Dermis microvascular lymphatic vessel endothelial cell (primary cell): ENCODE data around the gene ZNF513. TPM values are rescaled to one million over a fixed set of nuclear protein-coding genes. Genes with fewer than 3 reads are reported as not detected.

Experiments
- DNase-seq, 2 donors: peaks; one replicate each; pipeline versions ENCODE4 v3.0.0 to v3.0.0-alpha.2; 2010; ENCODE audit warnings: low read depth in 2 of 2
- total RNA-seq: library from RNA; depleted of rRNA; stranded (reverse); fragments of >200 nt; gene quantifications from 2 replicates; pipeline ENCODE4 v1.2.1, GENCODE V29; 2014

Gene ZNF513
- total RNA-seq, 1 donor from 2014 or later = 4.6 TPM

- DNase-seq = no peak
These were observed 1.1 kb upstream of the ZNF513 start for GRCh38 chr2:27381577-27382181.

GRCh38 chr2:27379836-27380625 lies 503 bp downstream of the ZNF513 start:
- peak in 1 of 2 donors; percentile 52 for DNase-seq

GRCh38 chr2:27379383-27379835 lies 1.1 kb downstream of the ZNF513 start:
- no peak for DNase-seq

GRCh38 chr2:27378809-27379290 lies 1.7 kb downstream of the ZNF513 start:
- DNase-seq = no peak

- DNase-seq = no peak
These were observed 2.3 kb downstream of the ZNF513 start for GRCh38 chr2:27378096-27378808.

- no peak for DNase-seq
These were observed 2.9 kb downstream of the ZNF513 start for GRCh38 chr2:27377618-27378095.

GRCh38 chr2:27376866-27377617 lies 3.5 kb downstream of the ZNF513 start:
- no peak for DNase-seq

- DNase-seq = no peak
These were observed 4.2 kb downstream of the ZNF513 start for GRCh38 chr2:27376151-27376865.

GRCh38 chr2:27375513-27376099 lies 4.9 kb downstream of the ZNF513 start:
- DNase-seq = no peak

- DNase-seq = no peak
These were observed 7.0 kb downstream of the ZNF513 start for GRCh38 chr2:27373567-27373966.

GRCh38 chr2:27372937-27373336 lies 7.6 kb downstream of the ZNF513 start:
- DNase-seq = no peak

- DNase-seq = peak in 1 of 2 donors; percentile 37
These were observed 9.5 kb downstream of the ZNF513 start for GRCh38 chr2:27370816-27371620.

GRCh38 chr2:27370026-27370815 lies 10.3 kb downstream of the ZNF513 start, which contains the start of the genes EIF2B4 and SNX17:
EIF2B4 (minus strand) TSS chr2:27370338; CDS start chr2:27370314, 24 bp downstream.
SNX17 (plus strand) TSS chr2:27370616; CDS start chr2:27370744, 128 bp downstream.
- peak; percentile 98 to 99 for DNase-seq

GRCh38 chr2:27369471-27370025 lies 11.0 kb downstream of the ZNF513 start:
- DNase-seq = peak in 1 of 2 donors; percentile 66

- no peak for DNase-seq
These were observed 16.6 kb downstream of the ZNF513 start for GRCh38 chr2:27363933-27364332.

- no peak for DNase-seq
These were observed 17.7 kb downstream of the ZNF513 start for GRCh38 chr2:27362678-27363420.
